Left ventricle myocardium inferior (tissue), 1 donor: ENCODE results near the gene PTPRT. TPM values are rescaled to one million over a fixed set of nuclear protein-coding genes. Genes with fewer than 3 reads are reported as not detected.

Source experiments
- DNase-seq: peaks from one replicate; pipeline ENCODE4 v3.0.0-alpha.2; 2020
- H3K27ac ChIP-seq: fragments of 200-600 bp; replicated peaks from 2 replicates; pipeline ENCODE4 v1.8.0; 2021
- H3K27me3 ChIP-seq: fragments of 200-600 bp; 2 replicates; pipeline ENCODE4 v1.8.0; 2021; ENCODE audit warnings: low read depth
- H3K36me3 ChIP-seq: fragments of 200-600 bp; 2 replicates; pipeline ENCODE4 v1.8.0; 2021
- H3K4me1 ChIP-seq: fragments of 200-600 bp; 2 replicates; pipeline ENCODE4 v1.8.0; 2021
- H3K4me3 ChIP-seq: fragments of 200-600 bp; 2 replicates; pipeline ENCODE4 v1.8.0; 2021; ENCODE audit warnings: mild to moderate bottlenecking, moderate library complexity
- H3K9me3 ChIP-seq: fragments of 200-600 bp; replicated peaks from 2 replicates; pipeline ENCODE4 v1.8.0; 2021
- CTCF ChIP-seq: fragments of 200-600 bp; IDR thresholded peaks from 2 replicates; pipeline ENCODE4 v1.8.0; 2021; ENCODE audit warnings: antibody characterized with exemption, mild to moderate bottlenecking, borderline replicate concordance
- intact Hi-C: fragments of 100-400 bp; cut with micrococcal nuclease; formaldehyde crosslinking; loops from one replicate; pipeline ENCODE4 v1.11.0; 2022
- total RNA-seq: library from RNA; stranded (reverse); fragmentation: NEBNext Ultra II Directional; extraction: Animal tissue kit (Norgen Biotek cat#: 25700); gene quantifications from one replicate; pipeline ENCODE4 v1.2.1, GENCODE V29; 2021
- donor health status: DM: no; HTN: yes; CAD: no; lungs with severe emphysema.

PTPRT gene
- total RNA-seq, 1 donor from 2014 or later = 0.08 TPM

GRCh38 chr20:42972591-42972990, 217.1 kb downstream of the PTPRT start:
- Histone ChIP-seq H3K36me3 (no peaks in the 10 kb centered on the region), H3K27ac (no peak overlapping the region), H3K4me1 (no peaks in the 10 kb centered on the region), H3K9me3 (peaks cover 4% of the 10 kb centered on the region), H3K27me3 (peaks cover 10% of the 10 kb centered on the region), H3K4me3 (no peak overlapping the region)
- intact Hi-C loops = no loop called here
- TF ChIP-seq CTCF = no peak
- no peak for DNase-seq

GRCh38 chr20:42968746-42969145, 221.0 kb downstream of the PTPRT start:
- H3K27me3 ChIP-seq = peaks cover 10% of the 10 kb centered on the region
- TF ChIP-seq CTCF = no peak
- intact Hi-C loops = no loop called here
- no peaks in the 10 kb centered on the region for H3K4me1 ChIP-seq
- no peak for DNase-seq
- H3K4me3 ChIP-seq = no peak overlapping the region
- no peaks in the 10 kb centered on the region for H3K36me3 ChIP-seq
- no peaks in the 10 kb centered on the region for H3K9me3 ChIP-seq
- no peak overlapping the region for H3K27ac ChIP-seq

- Histone ChIP-seq H3K27me3 (peaks cover 8% of the 10 kb centered on the region), H3K9me3 (no peaks in the 10 kb centered on the region), H3K36me3 (no peaks in the 10 kb centered on the region), H3K27ac (no peak overlapping the region), H3K4me1 (no peaks in the 10 kb centered on the region), H3K4me3 (no peak overlapping the region)
- intact Hi-C loops = no loop called here
- no peak for TF ChIP-seq CTCF
- no peak for DNase-seq
Observed at GRCh38 chr20:42963796-42964195, 225.9 kb downstream of the PTPRT start.

GRCh38 chr20:42961771-42962170, 227.9 kb downstream of the PTPRT start:
- Histone ChIP-seq H3K4me3 (no peak overlapping the region), H3K27me3 (peaks cover 8% of the 10 kb centered on the region), H3K27ac (no peak overlapping the region), H3K9me3 (no peaks in the 10 kb centered on the region), H3K4me1 (no peaks in the 10 kb centered on the region), H3K36me3 (no peaks in the 10 kb centered on the region)
- no peak for DNase-seq
- intact Hi-C loops = no loop called here
- no peak for TF ChIP-seq CTCF

GRCh38 chr20:42959996-42960395, 229.7 kb downstream of the PTPRT start:
- no peak overlapping the region for H3K27ac ChIP-seq
- no peak for DNase-seq
- no peak overlapping the region for H3K4me3 ChIP-seq
- H3K27me3 ChIP-seq = peaks cover 8% of the 10 kb centered on the region
- TF ChIP-seq CTCF = no peak
- peaks cover 5% of the 10 kb centered on the region for H3K9me3 ChIP-seq
- H3K4me1 ChIP-seq = no peaks in the 10 kb centered on the region
- intact Hi-C loops = no loop called here
- no peaks in the 10 kb centered on the region for H3K36me3 ChIP-seq
